ENCODE data around the gene UNC119B. TPM values are rescaled to one million over a fixed set of nuclear protein-coding genes. Genes with fewer than 3 reads are reported as not detected.

The UNC119B gene
- total RNA-seq, 2 donors from 2014 or later: 52.8 to 60.7 TPM

DNA sequence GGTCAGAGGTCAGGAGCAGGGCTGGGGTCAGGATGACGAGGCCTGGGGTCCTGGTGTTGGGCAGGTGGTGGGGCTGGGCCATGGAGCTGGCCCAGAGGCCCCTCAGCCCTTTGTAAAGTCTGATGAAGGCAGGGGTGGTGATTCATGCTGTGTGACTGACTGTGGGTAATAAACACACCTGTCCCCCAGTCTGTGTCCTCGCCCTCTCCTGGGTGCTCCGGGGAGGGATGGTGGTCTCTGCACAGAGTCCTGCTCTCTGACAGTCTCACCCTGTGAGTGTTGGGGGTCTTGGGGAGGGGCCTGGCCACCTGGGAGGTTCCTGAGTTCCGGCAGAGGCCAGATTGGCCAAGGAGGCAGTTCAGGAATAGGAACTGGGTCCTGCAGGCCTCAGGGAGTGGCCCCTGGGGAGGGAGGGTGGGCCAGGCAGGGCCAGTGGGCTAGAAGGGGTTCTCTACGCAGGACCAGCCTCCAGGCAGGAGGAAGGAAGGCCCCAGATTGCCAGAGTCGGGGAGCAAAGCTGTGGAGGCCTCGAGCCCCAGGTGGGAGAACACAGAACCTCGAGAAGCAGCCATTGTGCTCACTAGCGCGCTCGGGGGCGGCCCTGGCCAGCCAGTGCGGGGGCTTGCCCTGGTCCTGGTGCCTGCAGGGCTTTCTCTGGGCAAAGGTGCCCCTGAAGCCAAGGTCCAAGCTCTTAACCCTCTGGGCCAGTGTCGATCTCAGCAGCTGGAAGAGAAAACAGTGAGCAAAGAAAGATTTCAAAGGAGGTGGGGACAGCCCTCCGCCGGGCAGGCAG, 29.8 kb downstream of the UNC119B start:
- H3K4me1 Mint-ChIP-seq: no peaks in the 10 kb centered on the region

DNA sequence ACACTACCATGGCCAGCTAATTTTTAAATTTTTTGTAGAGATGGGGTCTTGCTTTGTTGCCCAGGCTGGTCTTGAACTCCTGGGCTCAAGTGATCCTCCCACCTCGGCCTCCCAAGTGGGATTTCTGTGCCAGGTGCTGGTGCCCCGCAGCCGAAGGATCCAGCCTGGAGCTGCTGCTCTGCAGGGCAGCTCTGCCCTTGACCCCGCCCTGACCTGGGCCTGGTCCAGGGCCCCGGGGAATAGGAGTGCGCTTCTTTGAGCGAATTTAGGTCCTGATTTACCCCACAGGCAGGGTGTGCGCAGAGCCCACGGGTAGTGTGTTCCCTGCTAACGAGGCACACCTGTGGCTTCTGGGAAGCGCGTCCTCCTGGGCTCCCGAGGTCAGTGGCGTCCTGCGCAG, 30.6 kb downstream of the UNC119B start:
- TF ChIP-seq, protein P1, sequence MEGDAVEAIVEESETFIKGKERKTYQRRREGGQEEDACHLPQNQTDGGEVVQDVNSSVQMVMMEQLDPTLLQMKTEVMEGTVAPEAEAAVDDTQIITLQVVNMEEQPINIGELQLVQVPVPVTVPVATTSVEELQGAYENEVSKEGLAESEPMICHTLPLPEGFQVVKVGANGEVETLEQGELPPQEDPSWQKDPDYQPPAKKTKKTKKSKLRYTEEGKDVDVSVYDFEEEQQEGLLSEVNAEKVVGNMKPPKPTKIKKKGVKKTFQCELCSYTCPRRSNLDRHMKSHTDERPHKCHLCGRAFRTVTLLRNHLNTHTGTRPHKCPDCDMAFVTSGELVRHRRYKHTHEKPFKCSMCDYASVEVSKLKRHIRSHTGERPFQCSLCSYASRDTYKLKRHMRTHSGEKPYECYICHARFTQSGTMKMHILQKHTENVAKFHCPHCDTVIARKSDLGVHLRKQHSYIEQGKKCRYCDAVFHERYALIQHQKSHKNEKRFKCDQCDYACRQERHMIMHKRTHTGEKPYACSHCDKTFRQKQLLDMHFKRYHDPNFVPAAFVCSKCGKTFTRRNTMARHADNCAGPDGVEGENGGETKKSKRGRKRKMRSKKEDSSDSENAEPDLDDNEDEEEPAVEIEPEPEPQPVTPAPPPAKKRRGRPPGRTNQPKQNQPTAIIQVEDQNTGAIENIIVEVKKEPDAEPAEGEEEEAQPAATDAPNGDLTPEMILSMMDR (conservative IDR thresholded peaks at IDR 0.05): no peak
- DNase-seq: no peak
- Histone ChIP-seq H3K27me3 (ENCODE audit: control insufficient read depth, insufficient read depth, low read length, poor library complexity, severe bottlenecking) (no peaks in the 10 kb centered on the region), H3K4me3 (ENCODE audit: low read length) (no peak overlapping the region), H3K4me1 (ENCODE audit: control insufficient read depth, insufficient read depth, low read length) (no peaks in the 10 kb centered on the region), H3K9ac (ENCODE audit: extremely low read depth, low read length, poor library complexity, severe bottlenecking) (no peak overlapping the region), H3K9me3 (ENCODE audit: control insufficient read depth, low read length) (no peaks in the 10 kb centered on the region), H3K36me3 (ENCODE audit: control insufficient read depth, insufficient read depth, low read length) (no peaks in the 10 kb centered on the region), H3K27ac (ENCODE audit: low read depth, low read length) (no peak overlapping the region)
- no peaks in the 10 kb centered on the region for H3K4me1 Mint-ChIP-seq
- no peak overlapping the region for H3K4me3 Mint-ChIP-seq
- WGBS, 2 experiments (ENCODE audit: insufficient coverage in 1 of 2, insufficient read length in 1 of 2): 92 to 96% methylated on average over 12 to 15 of the region's 15 CpGs
- no peaks in the 10 kb centered on the region for H3K36me3 Mint-ChIP-seq (ENCODE audit: low read depth)
- no peaks in the 10 kb centered on the region for H3K27me3 Mint-ChIP-seq (ENCODE audit: insufficient read depth)
- H3K27ac Mint-ChIP-seq: no peak overlapping the region
- H3K9me3 Mint-ChIP-seq: no peaks in the 10 kb centered on the region

More for the DNA sequence above, 29.8 kb downstream of the UNC119B start:
- DNase-seq: no peak
- Histone ChIP-seq H3K9me3 (ENCODE audit: control insufficient read depth, low read length) (no peaks in the 10 kb centered on the region), H3K4me3 (ENCODE audit: low read length) (no peak overlapping the region), H3K4me1 (ENCODE audit: control insufficient read depth, insufficient read depth, low read length) (no peaks in the 10 kb centered on the region), H3K27ac (ENCODE audit: low read depth, low read length) (no peak overlapping the region), H3K36me3 (ENCODE audit: control insufficient read depth, insufficient read depth, low read length) (no peaks in the 10 kb centered on the region), H3K27me3 (ENCODE audit: control insufficient read depth, insufficient read depth, low read length, poor library complexity, severe bottlenecking) (no peaks in the 10 kb centered on the region), H3K9ac (ENCODE audit: extremely low read depth, low read length, poor library complexity, severe bottlenecking) (no peak overlapping the region)
- Mint-ChIP-seq H3K4me3 (no peak overlapping the region), H3K27ac (no peak overlapping the region), H3K36me3 (ENCODE audit: low read depth) (peaks cover 2% of the 10 kb centered on the region), H3K27me3 (ENCODE audit: insufficient read depth) (no peaks in the 10 kb centered on the region), H3K9me3 (no peaks in the 10 kb centered on the region)
- 93 to 96% methylated on average over 6 to 16 of the region's 16 CpGs for WGBS, 2 experiments (ENCODE audit: insufficient coverage in 1 of 2, insufficient read length in 1 of 2)
- TF ChIP-seq, protein P1 (conservative IDR thresholded peaks at IDR 0.05): no peak

DNA sequence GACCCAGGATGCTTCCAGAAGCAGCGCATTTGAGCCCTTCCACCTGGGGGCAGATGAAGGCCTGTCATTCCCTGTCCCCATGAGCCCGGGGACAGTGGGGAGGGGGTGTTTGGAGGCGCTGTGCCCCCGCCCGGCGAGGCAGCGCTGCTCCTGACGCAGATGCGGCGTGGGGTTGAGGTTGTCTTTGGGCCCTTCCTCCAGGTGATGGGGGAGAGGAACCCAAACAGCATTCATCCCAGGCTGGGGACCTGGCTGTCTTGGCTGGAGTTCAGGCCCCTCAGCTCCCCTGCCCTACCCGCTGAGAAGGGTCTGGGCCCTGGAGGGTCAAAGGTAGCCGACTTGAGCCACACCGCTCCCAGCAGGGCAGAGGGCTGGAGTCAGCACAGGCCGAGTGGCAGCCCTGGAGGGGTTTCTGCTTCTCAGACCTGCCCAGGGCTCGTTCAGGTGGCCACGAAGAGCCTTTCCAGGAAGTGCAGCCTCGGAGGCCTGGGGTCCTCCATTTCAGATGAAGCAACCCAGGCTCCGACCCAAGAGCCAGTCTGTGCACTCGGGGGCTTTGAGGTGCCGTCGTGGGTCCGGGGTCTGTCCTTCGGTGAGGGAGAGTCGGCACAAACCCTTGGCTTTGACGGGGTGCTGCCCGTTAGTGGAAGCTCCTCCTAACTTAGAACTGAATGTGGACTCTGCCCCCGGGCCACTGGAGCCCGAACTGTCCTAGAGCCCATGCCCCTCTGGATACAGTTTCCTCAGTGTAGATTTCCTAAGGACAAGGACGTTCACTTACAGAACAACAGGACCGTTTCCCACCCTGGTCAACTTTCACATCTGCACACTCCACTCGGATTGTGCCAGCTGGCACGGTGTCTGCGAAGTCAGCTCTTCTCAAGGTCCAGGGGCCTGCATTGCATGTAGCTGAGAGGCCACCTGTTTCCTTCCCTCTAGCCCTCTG, 31.5 kb downstream of the UNC119B start:
- no peaks in the 10 kb centered on the region for H3K27me3 ChIP-seq (ENCODE audit: control insufficient read depth, insufficient read depth, low read length, poor library complexity, severe bottlenecking)
- no peak overlapping the region for H3K27ac Mint-ChIP-seq
- H3K4me3 Mint-ChIP-seq: no peak overlapping the region
- no peaks in the 10 kb centered on the region for H3K36me3 Mint-ChIP-seq (ENCODE audit: low read depth)
- H3K4me1 ChIP-seq (ENCODE audit: control insufficient read depth, insufficient read depth, low read length): no peaks in the 10 kb centered on the region
- H3K4me3 ChIP-seq (ENCODE audit: low read length): no peak overlapping the region
- no peaks in the 10 kb centered on the region for H3K4me1 Mint-ChIP-seq
- no peak overlapping the region for H3K9ac ChIP-seq (ENCODE audit: extremely low read depth, low read length, poor library complexity, severe bottlenecking)
- H3K27me3 Mint-ChIP-seq (ENCODE audit: insufficient read depth): no peaks in the 10 kb centered on the region
- WGBS, 2 experiments (ENCODE audit: insufficient coverage in 1 of 2, insufficient read length in 1 of 2): 86 to 93% methylated on average over 19 to 33 of the region's 33 CpGs
- TF ChIP-seq, protein P1 (conservative IDR thresholded peaks at IDR 0.05): no peak
- DNase-seq: no peak
- no peaks in the 10 kb centered on the region for H3K9me3 ChIP-seq (ENCODE audit: control insufficient read depth, low read length)
- no peaks in the 10 kb centered on the region for H3K9me3 Mint-ChIP-seq
- no peaks in the 10 kb centered on the region for H3K36me3 ChIP-seq (ENCODE audit: control insufficient read depth, insufficient read depth, low read length)
- H3K27ac ChIP-seq (ENCODE audit: low read depth, low read length): no peak overlapping the region

Measured in endodermal cell (in vitro differentiated cells).